ENCODE measurements around the gene ABCA4.

Gene ABCA4

GRCh38 chr1:94104776-94105580 is 16.0 kb downstream of the ABCA4 start:
- no peak for DNase-seq (ENCODE audit: low read depth)

- no peak for DNase-seq (ENCODE audit: low read depth)
Observed at GRCh38 chr1:94104127-94104684, 16.7 kb downstream of the ABCA4 start.

- no peak for DNase-seq (ENCODE audit: low read depth)
Observed at GRCh38 chr1:94103608-94104007, 17.3 kb downstream of the ABCA4 start.

GRCh38 chr1:94101613-94102525 is 19.1 kb downstream of the ABCA4 start:
- DNase-seq (ENCODE audit: low read depth): no peak

- DNase-seq (ENCODE audit: low read depth): no peak
Observed at GRCh38 chr1:94100785-94101612, 19.9 kb downstream of the ABCA4 start.

- DNase-seq (ENCODE audit: low read depth): no peak
Observed at GRCh38 chr1:94100129-94100784, 20.7 kb downstream of the ABCA4 start.

GRCh38 chr1:94099303-94099702 is 21.6 kb downstream of the ABCA4 start:
- no peak for DNase-seq (ENCODE audit: low read depth)

GRCh38 chr1:94098585-94099111 is 22.3 kb downstream of the ABCA4 start:
- DNase-seq (ENCODE audit: low read depth): no peak

- no peak for DNase-seq (ENCODE audit: low read depth)
Observed at GRCh38 chr1:94096797-94097549, 24.0 kb downstream of the ABCA4 start.

GRCh38 chr1:94095744-94096469 is 25.0 kb downstream of the ABCA4 start:
- DNase-seq (ENCODE audit: low read depth): no peak

GRCh38 chr1:94095112-94095637 is 25.8 kb downstream of the ABCA4 start:
- DNase-seq (ENCODE audit: low read depth): no peak

- DNase-seq (ENCODE audit: low read depth): no peak
Observed at GRCh38 chr1:94094469-94095111, 26.4 kb downstream of the ABCA4 start.

GRCh38 chr1:94093996-94094395 is 27.0 kb downstream of the ABCA4 start:
- no peak for DNase-seq (ENCODE audit: low read depth)

GRCh38 chr1:94093396-94093795 is 27.6 kb downstream of the ABCA4 start:
- no peak for DNase-seq (ENCODE audit: low read depth)

- DNase-seq (ENCODE audit: low read depth): no peak
Observed at GRCh38 chr1:94092210-94092613, 28.7 kb downstream of the ABCA4 start.

- no peak for DNase-seq (ENCODE audit: low read depth)
Observed at GRCh38 chr1:94090761-94091160, 30.2 kb downstream of the ABCA4 start.

GRCh38 chr1:94087193-94087592 is 33.8 kb downstream of the ABCA4 start:
- no peak for DNase-seq (ENCODE audit: low read depth)

GRCh38 chr1:94084547-94084946 is 36.4 kb downstream of the ABCA4 start:
- no peak for DNase-seq (ENCODE audit: low read depth)

GRCh38 chr1:94084085-94084484 is 36.9 kb downstream of the ABCA4 start:
- DNase-seq (ENCODE audit: low read depth): no peak
